ENCODE results near the gene SNTG2. TPM values are rescaled to one million over a fixed set of nuclear protein-coding genes. Genes with fewer than 3 reads are reported as not detected.

Gene SNTG2
- total and polyA plus RNA-seq, 2 donors (not counting 1 experiment from before 2014, with no cell fraction given) = 0.06 TPM; not detected in 1

- H2AFZ ChIP-seq (ENCODE audit: low read length) = no peak overlapping the region
Measured at GRCh38 chr2:1187189-1187588, 236.5 kb downstream of the SNTG2 start.

GRCh38 chr2:1192121-1192520 is 241.5 kb downstream of the SNTG2 start:
- Histone ChIP-seq H3K4me2 (ENCODE audit: extremely low read depth, insufficient read depth, low read length) (no peak overlapping the region), H3K27ac (ENCODE audit: insufficient read depth, low read length) (no peak overlapping the region), H3K4me1 (ENCODE audit: control insufficient read depth, extremely low read depth, insufficient read depth, low read length) (no peaks in the 10 kb centered on the region), H3K27me3 (ENCODE audit: control insufficient read depth, insufficient read depth, low read length) (no peaks in the 10 kb centered on the region), H4K20me1 (ENCODE audit: control insufficient read depth, extremely low read depth, insufficient read depth, low read length) (no peaks in the 10 kb centered on the region), H3K9ac (ENCODE audit: insufficient read depth, low read length) (no peak overlapping the region), H3K36me3 (ENCODE audit: control insufficient read depth, insufficient read depth, low read length) (no peaks in the 10 kb centered on the region), H3K9me3 (ENCODE audit: control insufficient read depth, insufficient read depth, low read depth, low read length) (no peaks in the 10 kb centered on the region), H3K79me2 (ENCODE audit: control insufficient read depth, insufficient read depth, low read length) (no peaks in the 10 kb centered on the region), H2AFZ (ENCODE audit: low read length) (no peak overlapping the region), H3K4me3 (replicated peaks in 1 of 4; ENCODE audit: control extremely low read depth in 1 of 4, insufficient read depth in 1 of 4, low read depth in 3 of 4, low read length in 4 of 4) (no peak overlapping the region)
- no peak for DNase-seq (ENCODE audit: low read depth in 2 of 2)
- TF ChIP-seq, protein P1, sequence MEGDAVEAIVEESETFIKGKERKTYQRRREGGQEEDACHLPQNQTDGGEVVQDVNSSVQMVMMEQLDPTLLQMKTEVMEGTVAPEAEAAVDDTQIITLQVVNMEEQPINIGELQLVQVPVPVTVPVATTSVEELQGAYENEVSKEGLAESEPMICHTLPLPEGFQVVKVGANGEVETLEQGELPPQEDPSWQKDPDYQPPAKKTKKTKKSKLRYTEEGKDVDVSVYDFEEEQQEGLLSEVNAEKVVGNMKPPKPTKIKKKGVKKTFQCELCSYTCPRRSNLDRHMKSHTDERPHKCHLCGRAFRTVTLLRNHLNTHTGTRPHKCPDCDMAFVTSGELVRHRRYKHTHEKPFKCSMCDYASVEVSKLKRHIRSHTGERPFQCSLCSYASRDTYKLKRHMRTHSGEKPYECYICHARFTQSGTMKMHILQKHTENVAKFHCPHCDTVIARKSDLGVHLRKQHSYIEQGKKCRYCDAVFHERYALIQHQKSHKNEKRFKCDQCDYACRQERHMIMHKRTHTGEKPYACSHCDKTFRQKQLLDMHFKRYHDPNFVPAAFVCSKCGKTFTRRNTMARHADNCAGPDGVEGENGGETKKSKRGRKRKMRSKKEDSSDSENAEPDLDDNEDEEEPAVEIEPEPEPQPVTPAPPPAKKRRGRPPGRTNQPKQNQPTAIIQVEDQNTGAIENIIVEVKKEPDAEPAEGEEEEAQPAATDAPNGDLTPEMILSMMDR (conservative IDR thresholded peaks at IDR 0.05 in 1 of 2, IDR thresholded peaks at IDR 0.05 in 1 of 2; ENCODE audit: low read depth in 1 of 2, low read length in 2 of 2) = no peak
- no peak for TF ChIP-seq EZH2 (IDR thresholded peaks at IDR 0.05; ENCODE audit: low read length, missing control alignments)

More at GRCh38 chr2:1187189-1187588, 236.5 kb downstream of the SNTG2 start:
- no peak overlapping the region for H3K4me2 ChIP-seq (ENCODE audit: extremely low read depth, insufficient read depth, low read length)
- no peaks in the 10 kb centered on the region for H3K79me2 ChIP-seq (ENCODE audit: control insufficient read depth, insufficient read depth, low read length)
- H3K9ac ChIP-seq (ENCODE audit: insufficient read depth, low read length) = no peak overlapping the region
- no peaks in the 10 kb centered on the region for H4K20me1 ChIP-seq (ENCODE audit: control insufficient read depth, extremely low read depth, insufficient read depth, low read length)
- no peak overlapping the region for H3K4me3 ChIP-seq (replicated peaks in 1 of 4; ENCODE audit: control extremely low read depth in 1 of 4, insufficient read depth in 1 of 4, low read depth in 3 of 4, low read length in 4 of 4)
- no peak for TF ChIP-seq EZH2 (IDR thresholded peaks at IDR 0.05; ENCODE audit: low read length, missing control alignments)
- TF ChIP-seq, protein P1 (conservative IDR thresholded peaks at IDR 0.05 in 1 of 2, IDR thresholded peaks at IDR 0.05 in 1 of 2; ENCODE audit: low read depth in 1 of 2, low read length in 2 of 2) = no peak
- DNase-seq (ENCODE audit: low read depth in 2 of 2) = no peak
- no peaks in the 10 kb centered on the region for H3K36me3 ChIP-seq (ENCODE audit: control insufficient read depth, insufficient read depth, low read length)
- H3K4me1 ChIP-seq (ENCODE audit: control insufficient read depth, extremely low read depth, insufficient read depth, low read length) = no peaks in the 10 kb centered on the region
- H3K9me3 ChIP-seq (ENCODE audit: control insufficient read depth, insufficient read depth, low read depth, low read length) = no peaks in the 10 kb centered on the region
- no peak overlapping the region for H3K27ac ChIP-seq (ENCODE audit: insufficient read depth, low read length)
- H3K27me3 ChIP-seq (ENCODE audit: control insufficient read depth, insufficient read depth, low read length) = no peaks in the 10 kb centered on the region

GRCh38 chr2:1193801-1194200 is 243.2 kb downstream of the SNTG2 start:
- H3K27ac ChIP-seq (ENCODE audit: insufficient read depth, low read length) = no peak overlapping the region
- H3K4me2 ChIP-seq (ENCODE audit: extremely low read depth, insufficient read depth, low read length) = no peak overlapping the region
- no peaks in the 10 kb centered on the region for H3K79me2 ChIP-seq (ENCODE audit: control insufficient read depth, insufficient read depth, low read length)
- H4K20me1 ChIP-seq (ENCODE audit: control insufficient read depth, extremely low read depth, insufficient read depth, low read length) = no peaks in the 10 kb centered on the region
- no peaks in the 10 kb centered on the region for H3K4me1 ChIP-seq (ENCODE audit: control insufficient read depth, extremely low read depth, insufficient read depth, low read length)
- no peaks in the 10 kb centered on the region for H3K36me3 ChIP-seq (ENCODE audit: control insufficient read depth, insufficient read depth, low read length)
- no peak overlapping the region for H3K9ac ChIP-seq (ENCODE audit: insufficient read depth, low read length)
- H3K27me3 ChIP-seq (ENCODE audit: control insufficient read depth, insufficient read depth, low read length) = no peaks in the 10 kb centered on the region
- no peak overlapping the region for H3K4me3 ChIP-seq (replicated peaks in 1 of 4; ENCODE audit: control extremely low read depth in 1 of 4, insufficient read depth in 1 of 4, low read depth in 3 of 4, low read length in 4 of 4)
- H2AFZ ChIP-seq (ENCODE audit: low read length) = no peak overlapping the region
- DNase-seq (ENCODE audit: low read depth in 2 of 2) = no peak
- TF ChIP-seq EZH2 (IDR thresholded peaks at IDR 0.05; ENCODE audit: low read length, missing control alignments) = no peak
- TF ChIP-seq, protein P1 (conservative IDR thresholded peaks at IDR 0.05 in 1 of 2, IDR thresholded peaks at IDR 0.05 in 1 of 2; ENCODE audit: low read depth in 1 of 2, low read length in 2 of 2) = no peak
- no peaks in the 10 kb centered on the region for H3K9me3 ChIP-seq (ENCODE audit: control insufficient read depth, insufficient read depth, low read depth, low read length)
